NCI-H1436 (cell line): ENCODE results near the gene ASPHD2.
"Not testable (repeated sequence)": the region's sequence is repeated elsewhere in the genome, so short reads cannot be mapped to it uniquely, and the experiment has no call there.

Source experiments
- DNase-seq: peaks from one replicate; lab custom pipeline; 2025; lab: John Stamatoyannopoulos, UW

The ASPHD2 gene

DNA sequence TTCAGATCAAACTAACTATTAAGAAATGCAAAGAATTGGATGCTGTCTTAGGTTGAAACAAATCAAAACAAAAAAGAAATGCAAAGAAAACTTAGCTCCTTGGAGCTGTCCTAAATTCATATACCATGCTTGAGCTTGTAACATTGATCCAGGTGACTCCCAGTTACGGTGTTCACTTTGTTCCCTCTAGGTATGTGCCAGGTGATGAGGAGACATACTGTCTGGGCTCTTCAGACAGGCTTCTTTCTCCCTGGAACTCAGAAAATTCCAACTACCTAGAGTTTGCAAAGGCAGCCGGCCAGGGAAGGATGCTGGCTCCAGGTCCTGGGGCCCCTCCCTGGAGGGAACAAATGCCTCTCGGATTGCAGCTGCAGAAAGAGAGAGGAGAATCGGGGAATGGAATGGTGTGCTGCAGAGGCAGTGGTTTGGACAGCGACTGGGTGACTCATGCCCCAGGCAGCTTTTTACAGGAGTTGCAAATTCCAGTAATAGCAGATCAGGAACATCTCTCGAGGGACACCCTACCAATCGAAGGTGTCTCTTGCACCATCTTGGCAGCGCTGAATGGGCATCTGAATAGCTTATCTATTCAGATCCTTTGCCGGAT, 12.3 kb upstream of the ASPHD2 start:
- DNase-seq, result no peak

DNA sequence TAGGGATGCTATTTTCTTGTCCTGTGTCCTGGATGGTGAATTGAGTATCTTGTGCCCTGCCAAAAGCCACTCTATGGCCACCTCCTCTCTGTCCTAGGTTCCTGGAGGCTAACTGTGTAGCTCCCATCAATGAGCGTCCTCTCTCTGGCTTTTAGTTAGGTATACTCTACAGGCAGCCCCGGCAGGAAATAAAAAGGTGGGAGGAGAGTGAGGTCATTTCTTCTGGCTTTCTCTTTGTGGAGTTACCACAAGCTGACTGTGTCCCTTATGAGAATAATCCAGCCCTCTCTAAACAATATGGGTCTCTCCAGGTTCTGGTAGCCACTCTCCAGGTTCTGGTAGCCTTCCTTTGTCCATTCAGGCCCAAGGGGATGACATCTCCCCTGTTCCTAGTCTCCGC, 11.7 kb upstream of the ASPHD2 start:
- DNase-seq, result no peak

DNA sequence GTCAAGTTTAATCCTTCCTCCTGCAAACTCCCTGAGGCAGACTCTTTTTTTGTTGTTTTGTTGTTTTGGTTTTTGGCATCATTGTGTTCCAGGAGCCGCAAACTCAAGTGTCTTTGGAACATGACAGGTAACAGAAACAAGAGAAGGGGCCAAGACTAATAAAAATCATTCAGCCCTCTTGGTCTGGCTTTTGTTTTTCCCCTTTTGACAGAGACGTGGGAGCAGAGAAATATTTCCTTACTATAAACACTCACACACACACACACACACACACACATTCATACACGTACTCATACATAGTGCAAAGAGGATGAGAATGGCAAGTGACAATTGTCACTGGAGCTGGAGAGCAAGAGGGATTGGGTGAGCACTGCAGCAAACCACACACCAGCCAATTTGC, 10.4 kb upstream of the ASPHD2 start:
- no peak for DNase-seq

DNA sequence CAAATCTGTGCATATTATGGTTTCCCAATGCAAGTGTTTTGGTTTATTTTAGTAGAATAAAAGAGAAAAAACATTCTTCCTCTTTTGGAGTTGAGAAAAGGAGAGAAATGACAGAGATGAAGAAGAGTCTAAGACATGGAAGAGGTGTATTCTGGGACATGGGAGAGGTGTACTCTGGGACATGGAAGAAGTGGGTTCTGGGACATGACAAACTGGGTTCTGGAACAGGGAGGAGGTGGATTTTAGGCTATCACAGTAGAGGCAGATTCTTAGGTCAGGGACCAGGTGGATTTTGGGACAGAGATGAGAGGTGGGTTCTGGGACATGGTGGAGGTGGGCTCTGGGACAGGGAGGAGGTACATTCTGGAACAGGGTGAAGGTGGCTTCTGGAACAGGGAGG, 2.1 kb upstream of the ASPHD2 start:
- no peak for DNase-seq

DNA sequence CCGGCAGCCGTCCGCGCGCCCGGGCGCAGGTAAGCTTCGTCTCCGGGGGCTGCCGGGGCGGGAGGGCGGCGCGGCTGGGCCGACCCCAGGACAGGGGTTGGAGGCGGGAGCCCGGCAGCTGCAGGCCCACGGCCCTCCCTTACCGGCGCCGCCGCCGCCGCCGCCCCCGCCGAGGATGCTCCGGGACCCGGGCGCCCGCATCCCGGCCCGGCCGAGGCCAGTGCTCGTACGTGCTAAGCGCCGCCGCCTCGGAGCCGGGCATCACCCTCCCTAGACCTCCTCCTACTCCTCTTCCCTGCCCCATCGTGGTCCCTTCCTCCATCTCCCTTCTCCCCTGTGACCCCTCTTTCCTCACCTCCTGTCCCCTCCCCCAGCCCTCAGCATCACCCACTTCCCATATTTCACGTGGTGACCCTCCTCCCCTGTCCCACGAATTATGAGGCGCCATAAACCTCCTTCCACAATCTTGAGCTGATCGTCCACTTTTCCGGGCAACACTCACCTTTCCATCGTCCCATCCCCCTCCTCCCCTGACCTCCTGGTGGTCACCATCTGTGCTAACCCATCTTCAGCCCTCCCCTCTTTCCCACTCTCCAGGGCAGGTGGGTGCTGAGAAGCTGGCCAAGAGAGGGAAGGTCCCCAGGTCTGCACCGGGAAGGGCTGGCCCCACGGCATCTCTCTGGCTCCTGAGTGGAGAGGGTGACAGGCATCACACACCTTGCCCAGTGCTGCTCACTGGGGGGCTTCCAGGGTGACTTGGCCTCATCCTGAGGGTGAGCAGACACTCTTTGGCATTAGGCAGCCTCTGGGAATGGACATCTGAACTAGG, 612 bp downstream of the ASPHD2 start:
- no peak for DNase-seq

DNA sequence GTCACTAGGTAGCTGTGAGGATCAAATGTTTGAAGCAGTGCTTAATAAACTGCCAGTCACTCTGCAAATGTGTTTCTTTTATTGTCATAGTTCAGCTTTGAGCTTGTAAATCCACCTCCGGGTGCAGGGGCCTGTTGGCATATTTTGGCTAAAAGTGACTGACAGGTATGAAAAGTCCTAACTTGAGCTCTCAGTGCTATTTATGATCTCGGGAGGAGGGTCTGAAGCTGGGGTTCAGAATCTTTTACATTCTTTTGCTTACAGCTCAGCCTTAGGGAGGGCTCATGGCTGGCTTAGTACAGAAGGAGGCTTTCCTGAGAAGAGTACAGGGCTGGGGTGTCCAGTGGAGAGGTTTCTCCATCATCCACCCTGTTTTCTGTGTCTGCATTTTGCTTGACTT, 1.5 kb downstream of the ASPHD2 start:
- DNase-seq, result no peak

DNA sequence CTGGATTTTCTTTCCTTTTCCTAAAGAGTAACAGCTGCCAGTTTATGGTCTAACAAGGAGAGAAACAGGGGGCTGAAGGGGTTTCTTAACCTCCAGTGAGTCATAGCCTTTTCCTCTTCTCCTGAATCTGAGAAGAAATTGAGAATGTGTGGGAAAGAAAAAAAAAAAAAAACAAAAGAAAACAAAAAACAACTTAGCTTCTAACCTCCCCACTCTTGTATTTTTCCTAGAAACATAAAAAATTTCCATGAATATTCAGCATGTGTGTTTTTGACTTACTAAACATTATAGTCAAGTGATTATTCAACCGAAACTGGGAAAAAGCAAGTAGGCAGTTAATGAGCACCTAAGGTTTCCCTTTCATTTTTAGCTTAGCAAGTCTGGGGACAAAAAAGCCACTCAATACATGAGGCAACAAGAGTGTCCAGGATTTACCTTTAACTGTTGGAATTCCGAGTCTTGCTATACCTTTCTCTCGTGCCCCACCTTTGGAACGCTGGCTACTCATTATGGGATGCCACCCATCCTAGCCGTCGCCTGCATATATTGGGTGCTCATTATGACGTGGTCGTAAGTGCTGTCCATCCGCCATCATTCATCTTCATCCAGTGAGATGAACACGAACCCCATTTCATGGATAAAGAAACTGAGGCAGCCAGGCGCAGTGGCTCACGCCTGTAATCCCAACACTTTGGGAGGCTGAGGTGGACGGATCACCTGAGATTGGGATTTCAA, 2.4 kb downstream of the ASPHD2 start:
- DNase-seq, result no peak

DNA sequence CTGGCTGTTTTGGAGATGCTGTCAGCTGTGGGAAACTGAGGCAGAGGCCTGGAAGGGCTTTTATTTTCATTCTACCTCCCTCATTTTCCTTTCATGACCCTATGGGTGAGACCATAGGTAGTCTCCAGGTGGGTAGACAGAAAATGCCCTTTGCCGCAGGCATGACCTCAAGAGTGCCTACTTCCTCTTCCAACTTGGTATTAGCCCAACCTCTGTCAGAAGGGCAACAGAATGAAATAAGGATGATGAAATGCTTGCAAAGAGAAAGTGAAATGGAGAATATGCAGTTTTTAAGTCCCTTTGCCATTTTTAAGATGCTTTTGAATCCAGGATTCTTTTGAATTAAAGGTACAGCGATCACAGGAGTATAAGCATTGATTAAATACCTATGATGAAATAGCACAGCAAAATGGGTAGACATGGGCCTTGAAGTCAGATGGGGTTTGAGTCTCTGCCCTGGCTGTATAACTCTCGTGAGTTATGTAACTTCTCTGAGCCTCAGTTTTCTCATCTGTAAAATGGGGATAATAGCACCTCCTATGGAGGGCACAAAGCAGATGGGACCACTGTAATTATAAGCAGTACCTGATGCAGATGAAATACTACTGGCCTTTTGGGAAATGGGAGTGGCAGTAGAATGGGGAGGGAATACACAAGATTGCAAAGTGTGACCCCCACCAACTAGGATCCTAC, 3.7 kb downstream of the ASPHD2 start:
- DNase-seq, result no peak

DNA sequence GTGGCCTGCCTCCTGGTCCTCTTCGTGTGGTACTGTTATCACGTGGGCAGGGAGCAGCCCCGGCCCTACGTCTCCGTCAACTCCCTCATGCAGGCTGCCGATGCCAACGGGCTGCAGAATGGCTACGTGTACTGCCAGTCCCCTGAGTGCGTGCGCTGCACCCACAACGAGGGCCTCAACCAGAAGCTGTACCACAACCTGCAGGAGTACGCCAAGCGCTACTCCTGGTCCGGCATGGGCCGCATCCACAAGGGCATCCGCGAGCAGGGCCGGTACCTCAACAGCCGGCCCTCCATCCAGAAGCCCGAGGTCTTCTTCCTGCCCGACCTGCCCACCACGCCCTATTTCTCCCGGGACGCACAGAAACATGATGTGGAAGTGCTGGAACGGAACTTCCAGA, 4.7 kb downstream of the ASPHD2 start:
- no peak for DNase-seq

DNA sequence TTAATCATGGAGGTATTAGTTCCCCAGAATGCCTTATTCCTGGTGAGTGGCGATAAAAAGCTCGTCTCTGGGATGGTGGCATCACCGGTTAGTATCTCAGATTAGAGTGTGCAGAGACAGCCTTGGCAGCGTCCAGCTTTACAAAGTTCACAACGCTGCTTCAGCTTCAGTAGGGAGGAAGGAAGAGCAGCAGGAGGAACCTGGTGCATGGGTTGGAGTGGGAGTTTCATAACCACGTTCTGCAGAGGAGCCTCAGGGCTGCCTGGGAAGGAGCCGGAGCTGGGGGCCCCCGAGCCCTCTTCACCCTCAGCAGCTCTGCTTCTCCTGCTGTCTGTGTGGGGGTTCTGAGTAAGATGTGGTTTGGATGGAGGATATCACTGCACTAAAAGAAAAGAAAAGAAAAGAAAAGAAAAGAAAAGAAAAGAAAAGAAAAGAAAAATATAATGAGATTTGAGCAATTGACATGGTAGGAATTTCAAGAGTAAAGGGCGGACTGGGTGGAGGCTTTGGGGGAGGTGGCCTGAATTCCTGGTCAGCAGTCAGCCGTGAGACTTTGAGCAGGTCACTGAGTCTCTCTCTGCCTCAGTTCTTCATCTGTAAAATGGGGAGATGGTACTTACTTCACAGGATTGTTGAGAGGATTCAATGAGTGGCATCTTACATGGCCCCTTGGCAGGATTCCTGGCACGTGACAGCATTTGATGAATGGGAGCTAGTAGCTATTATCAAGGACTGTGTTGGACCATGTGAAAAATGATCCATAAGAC, 6.5 kb downstream of the ASPHD2 start:
- no peak for DNase-seq

DNA sequence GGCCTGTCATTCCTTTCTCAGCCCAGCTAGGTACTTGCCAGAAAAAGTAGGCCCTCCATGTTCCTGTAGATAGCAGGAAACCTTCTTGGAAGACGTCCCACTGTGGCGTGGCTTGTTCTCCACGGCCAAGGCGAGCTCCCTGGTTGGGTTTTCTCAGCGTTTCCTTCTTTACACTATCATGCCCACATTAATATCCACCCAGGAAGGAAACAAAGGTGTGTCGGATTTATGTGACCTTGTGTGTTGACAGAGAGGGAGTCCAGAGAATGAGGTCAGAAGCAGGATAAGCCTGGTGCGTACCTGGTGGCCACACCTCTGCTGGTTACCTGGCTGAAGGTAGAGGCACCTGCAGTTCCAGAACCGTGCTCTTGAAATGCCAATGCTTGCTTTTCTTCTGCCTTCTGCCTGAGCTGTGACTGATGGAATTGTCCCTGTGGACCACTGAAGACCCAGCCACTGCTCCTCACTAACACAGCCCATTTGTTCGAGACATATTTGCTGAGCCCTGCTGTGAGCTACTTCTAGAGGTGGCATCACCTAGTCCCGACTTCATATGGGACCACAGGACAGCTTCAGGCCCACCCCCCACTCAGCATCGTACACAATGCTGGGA, 7.9 kb downstream of the ASPHD2 start:
- no peak for DNase-seq

DNA sequence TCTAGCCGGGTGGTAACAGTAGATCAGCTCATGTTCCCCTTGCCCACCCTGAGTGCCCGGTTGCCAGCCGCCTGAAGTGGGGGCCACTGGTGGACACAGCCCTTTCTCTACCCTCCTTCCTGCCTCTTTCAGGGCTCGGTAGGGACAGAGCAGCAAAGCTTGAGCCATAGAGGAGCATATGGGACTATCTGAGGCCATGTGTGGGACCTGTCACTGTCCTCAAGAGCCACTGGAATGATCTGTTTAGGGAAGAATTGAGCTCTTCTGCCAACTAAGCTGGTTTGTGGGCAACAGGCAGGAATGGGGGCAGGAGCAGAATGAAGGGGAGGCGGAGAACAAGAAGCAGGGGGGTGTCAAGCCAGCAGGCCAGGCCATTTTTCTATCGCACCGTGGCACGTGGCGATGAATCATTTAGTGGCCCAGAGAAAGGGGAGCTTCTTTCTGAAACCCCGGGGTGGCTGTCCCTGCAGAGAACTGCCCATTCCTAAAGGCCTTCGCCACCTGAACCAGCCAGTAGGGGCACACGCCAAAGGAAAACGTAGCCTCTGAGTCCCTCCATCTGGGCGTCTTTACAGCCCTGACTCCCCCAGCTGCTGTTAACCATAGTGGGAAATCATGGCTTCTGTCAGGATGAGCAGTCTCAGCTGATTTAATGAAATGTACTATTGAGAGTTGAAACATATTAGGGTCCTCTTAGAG, 8.8 kb downstream of the ASPHD2 start:
- no peak for DNase-seq

DNA sequence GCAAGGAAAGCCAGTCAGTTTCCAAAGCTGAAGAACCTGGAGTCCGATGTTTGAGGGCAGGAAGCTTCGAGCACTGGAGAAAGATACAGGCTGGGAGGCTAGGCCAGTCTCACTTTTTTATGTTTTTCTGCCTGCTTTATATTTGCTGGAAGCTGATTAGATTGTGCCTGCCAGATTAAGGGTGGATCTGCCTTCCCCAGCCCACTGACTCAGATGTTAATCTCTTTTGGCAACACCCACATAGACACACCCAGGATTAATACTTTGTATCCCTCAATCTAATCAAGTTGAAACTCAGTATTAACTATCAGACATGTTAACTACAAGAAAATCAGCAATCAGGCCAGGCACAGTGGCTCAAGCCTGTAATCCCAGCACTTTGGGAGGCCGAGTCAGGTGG, 9.7 kb downstream of the ASPHD2 start:
- DNase-seq, result not testable (repeated sequence)

DNA sequence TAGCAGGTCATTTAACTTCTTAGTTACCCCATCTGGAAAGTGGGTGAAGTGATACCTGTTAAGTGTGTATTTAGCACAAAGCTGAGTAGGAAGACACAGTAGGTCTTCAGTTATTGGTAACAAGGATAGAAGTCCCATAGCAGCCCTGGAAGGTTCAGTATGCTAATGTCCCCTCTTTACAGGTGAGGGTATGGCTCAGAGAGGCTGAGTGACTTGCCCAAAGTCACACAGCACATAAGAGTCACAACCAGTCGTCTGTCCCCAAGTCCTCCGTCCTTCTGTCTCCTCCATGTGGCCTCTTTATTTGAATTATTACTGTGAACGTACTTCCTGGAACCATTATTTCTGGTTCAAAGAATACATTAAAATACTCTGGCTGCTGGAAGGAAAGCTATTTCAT, 10.5 kb downstream of the ASPHD2 start:
- DNase-seq, result no peak

DNA sequence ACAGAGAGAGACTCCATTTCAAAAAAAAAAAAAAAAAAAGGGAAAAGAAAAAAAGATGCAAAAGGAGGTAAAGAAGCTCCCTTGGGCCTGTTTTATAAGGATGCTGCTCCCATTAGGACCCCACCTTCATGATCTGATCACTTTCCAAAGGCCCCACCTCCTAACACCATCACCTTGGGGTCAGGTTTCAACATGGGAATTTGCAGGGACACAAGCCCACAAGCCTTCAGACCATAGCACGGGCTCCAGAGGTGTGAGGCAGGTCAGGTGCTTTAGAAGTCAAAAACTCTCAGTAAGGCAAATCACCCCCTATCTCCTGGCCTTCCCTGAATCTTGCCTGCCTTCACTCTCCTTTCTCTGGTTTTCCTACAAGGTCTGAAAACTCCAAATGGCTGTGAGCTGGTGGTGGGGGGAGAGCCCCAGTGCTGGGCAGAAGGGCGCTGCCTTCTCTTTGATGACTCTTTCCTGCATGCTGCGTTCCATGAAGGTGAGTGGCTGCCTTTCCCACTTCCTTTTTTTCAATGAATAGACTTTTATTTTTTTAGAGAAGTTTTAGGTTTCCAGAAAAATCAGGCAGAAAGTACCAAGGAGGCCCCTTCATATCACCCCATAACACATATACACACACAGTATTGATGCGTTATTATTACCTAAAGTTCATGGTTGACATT, 13.2 kb downstream of the ASPHD2 start:
- DNase-seq, result no peak

DNA sequence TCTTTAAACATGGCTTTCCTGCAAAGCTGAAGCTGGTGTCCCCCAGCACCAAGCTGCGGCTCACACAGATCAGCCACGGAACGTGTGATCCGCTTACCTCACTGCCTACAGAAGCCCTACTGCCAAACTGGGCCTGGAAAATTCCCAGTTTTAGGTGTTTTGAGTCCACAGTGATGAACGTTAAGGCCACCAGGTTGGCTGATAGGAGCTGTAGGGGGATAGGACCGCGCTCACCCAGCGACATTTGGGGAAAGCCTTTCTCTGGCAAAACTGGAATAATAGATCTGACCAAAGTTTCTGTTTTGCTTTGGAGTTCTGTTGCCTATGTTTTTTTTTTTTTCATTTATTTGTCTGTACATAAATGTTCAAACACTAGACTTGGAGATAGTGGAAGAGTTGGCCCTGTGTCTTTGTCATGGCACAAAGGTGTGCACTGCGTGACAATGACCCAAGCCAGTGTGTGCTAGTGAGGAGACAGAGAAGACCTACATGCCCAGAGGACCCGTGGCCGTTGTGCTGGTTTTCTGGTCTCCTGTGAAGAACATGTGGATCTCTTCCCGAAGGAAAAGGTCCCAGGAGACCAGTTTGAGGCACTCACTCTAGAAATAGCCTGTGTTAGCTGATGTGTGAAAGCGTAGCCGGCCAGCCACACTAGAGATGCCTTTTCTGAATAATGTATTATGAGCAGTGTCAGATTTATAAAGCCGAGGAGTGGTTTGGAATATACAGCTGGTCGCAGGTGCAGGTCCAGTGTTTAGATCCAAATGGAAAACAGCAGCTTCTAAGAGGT, 15.0 kb downstream of the ASPHD2 start:
- no peak for DNase-seq

DNA sequence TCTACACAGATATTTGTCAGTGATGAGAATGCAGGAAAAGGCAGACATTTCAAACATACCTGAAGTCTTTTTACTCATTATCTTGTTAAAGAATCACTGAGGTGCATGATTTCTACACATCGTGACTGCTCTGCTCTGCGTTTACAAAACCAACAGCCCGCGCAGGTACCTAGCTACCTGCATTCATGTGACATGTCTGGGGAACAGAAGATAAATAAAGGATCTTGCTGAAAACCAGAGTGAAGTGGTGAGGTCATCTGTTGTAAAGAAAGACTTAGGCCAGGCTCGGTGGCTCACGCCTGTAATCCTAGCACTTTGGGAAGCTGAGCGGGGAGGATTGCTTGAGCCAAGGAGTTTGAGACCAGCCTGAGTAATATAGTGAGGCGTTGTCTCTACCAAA, 15.7 kb downstream of the ASPHD2 start:
- DNase-seq, result no peak

DNA sequence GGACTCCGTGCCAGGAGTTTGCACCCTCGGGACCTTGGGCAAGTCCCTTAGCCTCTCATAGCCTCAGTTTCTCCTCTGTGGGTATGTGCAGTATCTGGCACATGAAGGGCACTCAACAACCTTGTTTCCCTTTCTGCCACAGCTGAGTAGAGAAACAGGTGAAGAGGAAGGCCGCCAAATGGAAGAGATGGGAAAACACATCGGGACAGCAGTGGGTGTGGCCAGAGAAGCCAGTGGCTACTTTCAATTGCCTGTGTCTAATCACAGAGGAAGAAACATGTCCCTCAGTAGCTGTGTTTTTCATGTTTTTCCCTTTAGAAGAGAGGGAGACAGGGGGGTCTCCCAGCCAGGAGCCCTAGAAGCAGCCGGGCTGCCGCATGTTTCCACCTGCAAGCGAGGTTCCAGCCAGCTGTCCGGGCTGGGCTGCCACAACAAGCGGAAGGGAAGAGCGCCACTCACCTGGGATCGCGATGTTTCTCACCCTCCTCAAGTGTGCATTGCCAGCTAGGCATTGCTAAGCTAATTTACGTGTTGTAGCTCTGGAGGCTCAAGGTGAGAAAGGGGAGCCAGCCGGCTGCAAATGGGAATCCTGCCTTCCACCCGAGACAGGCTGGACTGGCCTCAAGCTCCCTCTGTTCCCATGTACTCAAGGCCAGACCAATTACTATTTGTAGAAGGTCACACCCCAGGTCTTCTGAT, 16.7 kb downstream of the ASPHD2 start:
- DNase-seq, result no peak
